ENCODE measurements around the gene PSMC5. TPM values are rescaled to one million over a fixed set of nuclear protein-coding genes. Genes with fewer than 3 reads are reported as not detected.
"Not testable (repeated sequence)": the region's sequence is repeated elsewhere in the genome, so short reads cannot be mapped to it uniquely, and the experiment has no call there.

The PSMC5 gene
- total and polyA plus RNA-seq, 5 donors from 2014 or later, result 84.8 to 222 (median 154) TPM

DNA sequence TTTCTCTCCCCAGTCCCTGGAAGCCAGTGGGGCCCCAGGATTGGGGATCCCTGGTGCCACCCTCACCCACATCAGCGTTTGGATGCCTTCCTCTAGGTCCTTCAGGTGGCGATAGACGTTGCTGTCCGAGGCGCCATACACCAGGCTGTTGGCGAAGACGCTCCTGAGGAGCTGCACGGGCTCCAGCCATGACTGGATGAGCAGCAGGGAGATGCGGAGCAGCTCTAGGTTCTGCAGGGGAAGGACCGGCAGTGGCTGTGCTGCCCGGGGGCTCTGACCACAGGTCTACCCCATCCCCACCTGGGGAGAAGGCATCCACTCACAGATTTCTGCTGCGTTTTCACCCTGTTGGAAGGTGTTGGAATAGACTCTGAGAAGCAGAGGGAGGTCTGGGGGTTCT is 53.5 kb downstream of the PSMC5 start:
- H3K9me3 Mint-ChIP-seq, result no peaks in the 10 kb centered on the region
- no peak overlapping the region for H3K27ac Mint-ChIP-seq
- Histone ChIP-seq H3K9me3 (ENCODE audit: control insufficient read depth in 2 of 2, low read length in 2 of 2) (no peaks in the 10 kb centered on the region), H3K36me3 (ENCODE audit: control insufficient read depth, insufficient read depth, low read length) (no peaks in the 10 kb centered on the region), H3K4me3 (ENCODE audit: low read depth, low read length) (no peak overlapping the region), H3K4me1 (ENCODE audit: control insufficient read depth, insufficient read depth, low read length, poor library complexity, severe bottlenecking) (no peaks in the 10 kb centered on the region), H3K27ac (ENCODE audit: insufficient read depth, low read length, poor library complexity, severe bottlenecking) (no peak overlapping the region), H3K27me3 (ENCODE audit: control insufficient read depth, insufficient read depth, low read length) (no peaks in the 10 kb centered on the region)
- DNase-seq, result no peak
- peaks cover 15% of the 10 kb centered on the region for H3K27me3 Mint-ChIP-seq
- no peaks in the 10 kb centered on the region for H3K36me3 Mint-ChIP-seq
- ATAC-seq (ENCODE audit: low read depth in 2 of 2), result no peak
- no peak overlapping the region for H3K4me3 Mint-ChIP-seq
- peaks cover 0 to 4% (median 0%) of the 10 kb centered on the region in 4 donors for H3K4me1 Mint-ChIP-seq

DNA sequence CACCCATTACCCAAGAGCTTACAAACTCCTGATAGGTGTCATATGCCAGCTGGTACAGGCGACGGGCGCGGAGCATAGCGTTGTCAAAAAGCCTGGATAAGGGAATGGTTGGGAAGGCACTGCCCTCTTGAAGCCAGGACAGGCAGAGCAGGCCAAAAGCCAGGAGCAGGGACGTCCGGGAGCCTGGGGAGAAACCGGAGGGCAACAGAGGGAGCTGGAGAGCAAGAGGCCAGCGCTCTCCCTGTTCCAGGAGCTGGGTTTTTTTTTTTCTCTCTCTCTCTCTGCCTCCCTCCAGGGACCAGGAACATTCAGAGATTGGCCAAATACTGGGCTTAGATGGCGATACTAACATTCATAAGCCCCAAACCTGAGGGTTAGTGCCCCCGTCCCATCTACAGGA is 54.1 kb downstream of the PSMC5 start:
- ATAC-seq (ENCODE audit: low read depth in 2 of 2); H3K36me3 Mint-ChIP-seq: not testable (repeated sequence)

More for the DNA sequence above, 54.1 kb downstream of the PSMC5 start:
- H3K4me3 Mint-ChIP-seq; H3K27ac Mint-ChIP-seq; H3K36me3 ChIP-seq (ENCODE audit: control insufficient read depth, insufficient read depth, low read length); H3K27ac ChIP-seq (ENCODE audit: insufficient read depth, low read length, poor library complexity, severe bottlenecking); H3K9me3 ChIP-seq (ENCODE audit: control insufficient read depth in 2 of 2, low read length in 2 of 2); H3K4me1 ChIP-seq (ENCODE audit: control insufficient read depth, insufficient read depth, low read length, poor library complexity, severe bottlenecking); H3K9me3 Mint-ChIP-seq; H3K4me3 ChIP-seq (ENCODE audit: low read depth, low read length); H3K27me3 ChIP-seq (ENCODE audit: control insufficient read depth, insufficient read depth, low read length); H3K4me1 Mint-ChIP-seq; DNase-seq: not testable (repeated sequence)
- peaks cover 15% of the 10 kb centered on the region for H3K27me3 Mint-ChIP-seq

Other genes with a start within 250 kb of the PSMC5 start
- gene TACO1, start 226.5 kb upstream of the PSMC5 start, total RNA-seq, result 9.3 TPM
- gene TACO1, start 226.5 kb upstream of the PSMC5 start, polyA plus RNA-seq, result 10 to 100 TPM; 19.3 to 27.3 (median 23.0) TPM
- gene MAP3K3, start 205.0 kb upstream of the PSMC5 start, total RNA-seq, result 72.9 TPM
- gene MAP3K3, start 205.0 kb upstream of the PSMC5 start, polyA plus RNA-seq, result 10 to 100 TPM; 24.2 to 30.4 (median 27.6) TPM
- 634 TPM for gene LIMD2, start 127.3 kb upstream of the PSMC5 start, total RNA-seq
- gene LIMD2, start 127.3 kb upstream of the PSMC5 start, polyA plus RNA-seq, result 100 to 1,000 TPM; 408 to 478 (median 445) TPM
- gene STRADA, start 85.6 kb upstream of the PSMC5 start, total RNA-seq, result 47.8 TPM
- 10 to 100 TPM; 20.0 to 31.9 (median 22.2) TPM for gene STRADA, start 85.6 kb upstream of the PSMC5 start, polyA plus RNA-seq
- gene CCDC47, start 53.8 kb upstream of the PSMC5 start, total RNA-seq, result 35.4 TPM
- 10 to 100 TPM; 35.7 to 47.9 (median 41.3) TPM for gene CCDC47, start 53.8 kb upstream of the PSMC5 start, polyA plus RNA-seq
- gene DDX42, start 53.3 kb upstream of the PSMC5 start, total RNA-seq, result 94.3 TPM
- 10 to 100 TPM in 2 of 4 donors, 1 to 10 TPM in 2; 8.2 to 14.7 (median 11.4) TPM for gene DDX42, start 53.3 kb upstream of the PSMC5 start, polyA plus RNA-seq
- 39.4 TPM for gene FTSJ3, start 232 bp downstream of the PSMC5 start, total RNA-seq
- 10 to 100 TPM; 19.9 to 25.0 (median 23.1) TPM for gene FTSJ3, start 232 bp downstream of the PSMC5 start, polyA plus RNA-seq
- 132 TPM for gene SMARCD2, start 15.3 kb downstream of the PSMC5 start, total RNA-seq
- 100 to 1,000 TPM; 104 to 149 (median 113) TPM for gene SMARCD2, start 15.3 kb downstream of the PSMC5 start, polyA plus RNA-seq
- gene CSH2, start 46.2 kb downstream of the PSMC5 start, total RNA-seq, result 3.8 TPM
- not detected for gene CSH2, start 46.2 kb downstream of the PSMC5 start, polyA plus RNA-seq
- not detected for gene GH2, start 54.5 kb downstream of the PSMC5 start, total RNA-seq
- gene GH2, start 54.5 kb downstream of the PSMC5 start, polyA plus RNA-seq, result not detected
- gene CSH1, start 69.1 kb downstream of the PSMC5 start, total RNA-seq, result 11.7 TPM
- gene CSH1, start 69.1 kb downstream of the PSMC5 start, polyA plus RNA-seq, result not detected
- not detected for gene CSHL1, start 83.8 kb downstream of the PSMC5 start, total RNA-seq
- not detected for gene CSHL1, start 83.8 kb downstream of the PSMC5 start, polyA plus RNA-seq
- gene GH1, start 91.4 kb downstream of the PSMC5 start, total RNA-seq, result not detected
- under 1 TPM in 1 of 4 donors, not detected in 3; 0.50 TPM for gene GH1, start 91.4 kb downstream of the PSMC5 start, polyA plus RNA-seq
- gene CD79B, start 104.9 kb downstream of the PSMC5 start, total RNA-seq, result 31.4 TPM
- 10 to 100 TPM; 59.0 to 85.1 (median 67.9) TPM for gene CD79B, start 104.9 kb downstream of the PSMC5 start, polyA plus RNA-seq
- not detected for gene SCN4A, start 145.5 kb downstream of the PSMC5 start, total RNA-seq
- gene SCN4A, start 145.5 kb downstream of the PSMC5 start, polyA plus RNA-seq, result not detected
- 0.52 TPM for gene PRR29, start 170.9 kb downstream of the PSMC5 start, total RNA-seq
- 1 to 10 TPM; 3.9 to 6.9 (median 6.2) TPM for gene PRR29, start 170.9 kb downstream of the PSMC5 start, polyA plus RNA-seq
- gene ICAM2, start 193.2 kb downstream of the PSMC5 start, total RNA-seq, result 106 TPM
- 100 to 1,000 TPM; 465 to 625 (median 548) TPM for gene ICAM2, start 193.2 kb downstream of the PSMC5 start, polyA plus RNA-seq

All from CD4-positive, CD25-positive, alpha-beta regulatory T cell (primary cell).